ENCODE results near the gene HKDC1.

HKDC1 gene

GRCh38 chr10:69181433-69181832, 38.7 kb upstream of the HKDC1 start:
- FAIRE-seq, result no peak
- no peak for TF ChIP-seq CTCF (IDR thresholded peaks at IDR 0.05; ENCODE audit: insufficient read depth, missing control alignments)

GRCh38 chr10:69182005-69182404, 38.1 kb upstream of the HKDC1 start:
- DNase-seq (ENCODE audit: insufficient read length, low spot score) (no peak), FAIRE-seq (no peak)
- no peak for TF ChIP-seq CTCF (IDR thresholded peaks at IDR 0.05; ENCODE audit: insufficient read depth, missing control alignments)

More at GRCh38 chr10:69181433-69181832, 38.7 kb upstream of the HKDC1 start:
- DNase-seq (ENCODE audit: insufficient read length, low spot score), result no peak

- no peak for TF ChIP-seq CTCF (IDR thresholded peaks at IDR 0.05; ENCODE audit: insufficient read depth, missing control alignments)
- DNase-seq (ENCODE audit: insufficient read length, low spot score) (no peak), FAIRE-seq (no peak)
Observed at GRCh38 chr10:69186524-69186923, 33.6 kb upstream of the HKDC1 start.

- DNase-seq (ENCODE audit: insufficient read length, low spot score) (no peak), FAIRE-seq (no peak)
- TF ChIP-seq CTCF (IDR thresholded peaks at IDR 0.05; ENCODE audit: insufficient read depth, missing control alignments), result no peak
Observed at GRCh38 chr10:69201045-69201444, 19.1 kb upstream of the HKDC1 start.

- FAIRE-seq (no peak), DNase-seq (ENCODE audit: insufficient read length, low spot score) (no peak)
- TF ChIP-seq CTCF (IDR thresholded peaks at IDR 0.05; ENCODE audit: insufficient read depth, missing control alignments), result no peak
Observed at GRCh38 chr10:69202332-69202731, 17.8 kb upstream of the HKDC1 start.

- no peak for TF ChIP-seq CTCF (IDR thresholded peaks at IDR 0.05; ENCODE audit: insufficient read depth, missing control alignments)
- DNase-seq (ENCODE audit: insufficient read length, low spot score) (no peak), FAIRE-seq (no peak)
Observed at GRCh38 chr10:69208761-69209160, 11.4 kb upstream of the HKDC1 start.

- no peak for TF ChIP-seq CTCF (IDR thresholded peaks at IDR 0.05; ENCODE audit: insufficient read depth, missing control alignments)
- no peak for DNase-seq (ENCODE audit: insufficient read length, low spot score)
- no peak for FAIRE-seq
Observed at GRCh38 chr10:69209787-69210484, 10.2 kb upstream of the HKDC1 start.

Measured in D721Med (cell line).